Left ventricle myocardium superior (tissue), 1 donor: ENCODE results near the gene ARHGAP30. TPM values are rescaled to one million over a fixed set of nuclear protein-coding genes. Genes with fewer than 3 reads are reported as not detected.
"Not testable (repeated sequence)": the region's sequence is repeated elsewhere in the genome, so short reads cannot be mapped to it uniquely, and the experiment has no call there.

Experiments
- ATAC-seq: fragments of 200-7000 bp; cut with Tn5 transposase; one replicate; pipeline ENCODE4 v1.9.1; 2020; ENCODE audit warnings: mild to moderate bottlenecking, moderate library complexity
- DNase-seq: peaks from one replicate; pipeline ENCODE4 v3.0.0-alpha.2; 2020
- intact Hi-C: fragments of 100-400 bp; cut with micrococcal nuclease; formaldehyde crosslinking; loops from one replicate; pipeline ENCODE4 v1.11.0; 2022
- total RNA-seq: library from RNA; stranded (reverse); fragmentation: NEBNext Ultra II Directional; extraction: Animal tissue kit (Norgen Biotek cat#: 25700); gene quantifications from one replicate; pipeline ENCODE4 v1.2.1, GENCODE V29; 2021
- donor health status: DM: no; HTN: yes; CAD: no; lungs with severe emphysema.

Gene ARHGAP30
- total RNA-seq, 1 donor from 2014 or later: 3.7 TPM

DNA sequence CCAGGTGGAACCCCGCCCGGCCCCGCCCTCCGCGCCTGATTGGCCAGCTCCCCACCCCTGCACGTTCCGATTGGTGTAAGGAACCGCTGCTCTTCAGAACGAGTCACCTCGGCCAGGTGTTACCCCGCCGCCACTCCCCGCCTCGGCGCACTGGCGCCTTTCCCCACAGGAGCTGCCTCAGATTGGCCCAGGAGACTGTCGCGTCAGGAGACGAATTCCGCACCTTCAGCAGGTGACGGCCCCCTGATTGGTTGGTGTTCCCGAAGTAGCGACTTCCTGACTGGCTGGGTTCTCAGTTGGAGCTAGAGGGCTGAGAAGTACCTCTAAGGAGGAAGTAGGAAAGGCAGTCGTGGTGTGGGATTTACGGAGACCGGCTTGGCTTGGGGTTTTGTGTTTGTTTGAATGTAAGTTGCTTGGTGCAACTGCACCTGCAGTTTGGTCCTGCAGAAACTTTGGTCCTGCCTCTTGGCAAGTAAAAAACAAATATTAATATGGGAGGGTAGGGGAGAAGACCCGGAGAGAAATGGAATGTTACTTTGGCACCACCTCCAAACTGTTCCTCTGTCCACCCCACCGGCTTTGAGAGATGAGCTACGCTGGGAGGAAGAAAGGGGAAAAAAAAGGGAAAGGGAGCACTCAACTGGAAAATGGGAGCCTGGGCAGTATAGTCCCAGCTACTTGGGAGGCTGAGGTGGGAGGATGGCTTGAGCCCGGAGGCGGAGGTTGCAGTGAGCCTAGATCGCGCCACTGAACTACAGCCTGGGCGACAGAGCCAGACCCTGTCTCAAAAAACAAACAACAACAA, 48.3 kb downstream of the ARHGAP30 start:
- intact Hi-C loops: no loop called here
- peak; percentile 83 for DNase-seq

DNA sequence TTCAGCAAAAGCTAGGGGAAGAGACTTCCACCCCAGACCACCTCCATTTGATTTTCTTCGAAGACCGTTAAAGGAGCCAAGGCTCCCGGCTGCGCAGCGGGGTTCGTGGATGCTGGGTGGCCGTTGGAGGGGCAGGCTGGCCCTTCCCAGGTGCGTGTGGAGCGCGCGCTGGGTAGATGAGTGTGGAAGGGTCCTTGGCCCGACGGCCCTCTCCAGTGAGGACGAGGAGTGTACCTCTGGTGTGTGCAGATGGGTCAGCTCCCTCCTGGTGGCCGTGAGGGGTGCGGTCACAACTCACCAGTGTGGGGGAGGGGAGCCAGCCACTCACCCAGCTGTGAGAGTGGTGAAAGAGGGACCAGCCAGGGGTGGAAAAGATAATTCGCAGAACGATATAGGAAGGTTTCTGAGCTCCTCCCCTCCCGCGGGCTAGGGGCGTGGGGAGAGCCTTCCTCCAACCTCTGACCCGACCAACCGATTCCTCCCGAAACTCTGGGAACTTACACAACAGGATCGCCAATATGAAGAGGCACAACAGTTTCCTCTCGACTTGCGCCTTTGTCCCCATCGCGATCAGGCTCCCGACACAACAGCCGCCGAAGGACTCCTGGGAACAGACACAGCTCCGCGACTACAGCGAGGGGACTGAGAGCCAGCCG, 49.1 kb downstream of the ARHGAP30 start, which contains the start of gene F11R:
Gene F11R (minus strand): TSS at position 644 of the 656 bp plus-strand sequence. CDS start 79 bp downstream, at position 565.
- intact Hi-C loops: no loop called here
- ATAC-seq (peak; percentile 67), DNase-seq (peak; percentile 57)

More for the DNA sequence above, 48.3 kb downstream of the ARHGAP30 start:
- ATAC-seq: peak; percentile 94

DNA sequence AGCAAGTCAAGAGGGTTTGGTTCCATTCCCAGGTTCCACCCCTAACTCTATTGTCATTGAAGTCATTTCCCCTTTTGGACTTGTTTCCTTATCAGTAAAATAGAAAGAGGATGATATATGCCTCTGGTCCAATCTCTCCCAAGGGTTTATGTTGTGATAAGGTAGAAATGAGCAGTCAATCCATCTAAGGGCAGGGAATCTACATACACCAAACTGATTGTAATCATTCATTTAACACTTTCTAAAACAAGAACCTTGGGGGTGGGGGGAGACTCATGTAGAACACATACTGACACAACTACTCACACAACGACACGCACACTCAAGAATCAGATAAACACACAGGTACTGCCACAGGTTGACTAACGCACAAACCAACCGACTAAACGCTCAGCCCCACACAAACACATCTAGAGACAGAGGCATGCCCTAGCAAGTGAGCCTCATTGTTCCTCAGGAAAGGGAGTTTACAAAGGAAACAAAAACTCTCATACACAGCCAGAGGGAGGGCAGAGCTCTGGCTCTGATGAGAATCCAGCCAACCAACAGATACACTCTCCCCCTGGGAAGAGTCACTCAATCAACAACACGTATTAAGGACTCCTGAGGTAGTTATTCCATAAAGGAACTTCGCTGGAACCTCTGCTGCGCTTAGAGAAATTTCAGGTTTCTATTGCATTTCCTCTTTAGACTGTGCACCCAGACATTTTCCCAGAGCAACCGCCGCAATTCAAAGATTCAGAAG, 49.8 kb downstream of the ARHGAP30 start:
- intact Hi-C loops: no loop called here
- DNase-seq (no peak), ATAC-seq (peak; percentile 51)

DNA sequence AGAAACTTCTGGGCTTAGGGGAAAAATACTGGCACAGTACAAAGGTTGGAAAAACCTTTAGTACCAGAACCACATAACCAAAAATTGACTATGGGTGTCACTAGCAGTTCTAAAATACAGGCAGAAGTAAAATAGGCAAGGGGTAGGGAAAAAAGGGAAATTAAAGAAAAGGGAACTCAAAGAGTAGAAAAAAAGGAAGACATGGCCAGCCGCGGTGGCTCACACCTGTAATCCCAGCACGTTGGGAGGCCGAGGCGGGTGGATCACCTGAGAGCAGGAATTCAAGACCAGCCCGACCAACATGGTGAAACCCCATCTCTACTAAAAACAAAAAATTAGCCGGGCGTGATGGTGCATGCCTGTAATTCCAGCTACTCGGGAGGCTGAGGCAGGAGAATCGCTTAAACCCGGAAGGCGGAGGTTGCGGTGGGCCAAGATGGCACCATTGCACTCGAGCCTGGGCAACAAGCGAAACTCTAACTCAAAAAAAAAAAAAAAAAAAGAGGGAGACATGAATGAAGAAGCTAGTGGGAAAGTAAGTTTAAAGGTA, 50.5 kb downstream of the ARHGAP30 start:
- intact Hi-C loops, ATAC-seq, DNase-seq: not testable (repeated sequence)

DNA sequence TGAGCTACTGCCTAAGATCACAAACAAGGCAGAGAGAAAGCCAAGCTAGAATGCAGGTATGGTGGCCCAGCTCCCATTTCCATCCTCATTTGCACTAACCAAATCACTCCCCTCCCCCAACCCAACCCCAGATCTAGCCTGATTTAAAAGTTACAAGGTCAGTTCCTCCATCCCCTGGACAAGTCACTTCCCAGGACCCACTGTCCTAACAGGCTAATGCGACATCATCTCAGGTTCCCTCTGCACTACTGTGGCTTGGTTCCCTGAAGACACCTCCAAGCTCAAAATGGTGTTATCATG, 51.1 kb downstream of the ARHGAP30 start:
- ATAC-seq (no peak), DNase-seq (no peak)
- intact Hi-C loops: no loop called here

DNA sequence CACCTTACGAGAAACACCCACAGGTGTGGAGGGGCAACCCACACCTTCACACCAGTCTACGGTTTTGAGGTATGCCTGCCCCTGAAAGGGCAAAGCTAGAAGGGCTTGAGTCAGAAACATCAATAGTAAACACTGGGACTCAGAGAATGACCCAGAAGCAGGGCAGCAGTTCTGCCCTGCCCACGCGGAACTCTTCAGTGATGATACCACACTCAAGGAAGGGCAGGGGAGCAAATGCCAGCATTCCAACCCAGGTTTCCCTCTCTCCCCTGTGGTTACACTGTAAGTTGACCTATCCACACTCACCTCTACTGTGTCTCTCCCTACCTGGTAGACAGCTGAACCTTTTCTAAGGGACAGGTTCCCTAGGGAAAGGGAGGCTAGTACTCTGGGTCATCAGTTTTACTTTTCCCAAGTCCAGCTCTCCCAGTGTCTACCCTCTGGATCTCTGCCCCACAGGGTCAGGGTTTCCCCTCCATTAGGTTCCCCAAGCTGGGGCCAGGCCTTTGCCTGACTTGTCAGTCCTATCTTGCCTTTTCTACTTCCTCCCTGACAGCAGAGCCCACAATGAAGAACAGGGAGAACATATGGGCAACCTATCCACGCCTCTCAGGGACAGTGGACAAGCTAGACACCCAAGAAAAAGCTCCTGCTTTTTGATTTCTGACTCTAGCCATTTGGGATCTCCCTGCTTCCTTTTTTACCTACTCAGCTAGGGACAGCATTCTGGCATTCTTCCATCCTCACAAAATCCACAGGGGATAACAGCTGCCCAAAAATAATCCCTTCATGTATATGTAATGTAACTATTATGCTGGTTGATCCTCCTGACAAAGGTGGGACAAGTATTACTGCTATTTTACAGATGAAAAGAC, 51.7 kb downstream of the ARHGAP30 start:
- DNase-seq: no peak
- intact Hi-C loops: no loop called here
- no peak for ATAC-seq

DNA sequence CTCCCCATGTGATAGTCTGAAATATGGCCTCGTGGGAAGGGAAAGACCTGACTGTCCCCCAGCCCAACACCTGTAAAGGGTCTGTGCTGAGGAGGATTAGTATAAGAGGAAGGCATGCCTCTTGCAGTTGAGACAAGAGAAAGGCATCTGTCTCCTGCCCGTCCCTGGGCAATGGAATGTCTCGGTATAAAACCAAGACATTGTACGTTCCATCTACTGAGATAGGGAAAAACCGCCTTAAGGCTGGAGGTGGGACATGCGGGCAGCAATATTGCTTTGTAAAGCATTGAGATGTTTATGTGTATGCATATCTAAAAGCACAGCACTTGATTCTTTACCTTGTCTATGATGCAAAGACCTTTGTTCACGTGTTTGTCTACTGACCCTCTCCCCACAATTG, 52.5 kb downstream of the ARHGAP30 start:
- intact Hi-C loops, DNase-seq, ATAC-seq: not testable (repeated sequence)

DNA sequence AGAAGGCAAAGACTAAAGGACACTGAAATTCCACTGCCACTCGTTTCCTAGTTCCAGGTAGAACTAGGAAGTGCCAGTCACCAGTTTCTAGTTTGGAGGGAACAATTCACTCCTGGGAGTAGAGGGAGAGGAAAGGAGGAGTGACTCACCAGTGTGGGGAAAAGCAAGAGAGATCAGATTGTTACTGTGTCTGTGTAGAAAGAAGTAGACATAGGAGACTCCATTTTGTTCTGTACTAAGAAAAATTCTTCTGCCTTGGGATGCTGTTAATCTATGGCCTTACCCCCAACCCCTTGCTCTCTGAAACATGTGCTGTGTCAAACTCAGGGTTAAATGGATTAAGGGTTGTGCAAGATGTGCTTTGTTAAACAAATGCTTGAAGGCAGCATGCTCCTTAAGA, 53.0 kb downstream of the ARHGAP30 start:
- DNase-seq, ATAC-seq, intact Hi-C loops: not testable (repeated sequence)

DNA sequence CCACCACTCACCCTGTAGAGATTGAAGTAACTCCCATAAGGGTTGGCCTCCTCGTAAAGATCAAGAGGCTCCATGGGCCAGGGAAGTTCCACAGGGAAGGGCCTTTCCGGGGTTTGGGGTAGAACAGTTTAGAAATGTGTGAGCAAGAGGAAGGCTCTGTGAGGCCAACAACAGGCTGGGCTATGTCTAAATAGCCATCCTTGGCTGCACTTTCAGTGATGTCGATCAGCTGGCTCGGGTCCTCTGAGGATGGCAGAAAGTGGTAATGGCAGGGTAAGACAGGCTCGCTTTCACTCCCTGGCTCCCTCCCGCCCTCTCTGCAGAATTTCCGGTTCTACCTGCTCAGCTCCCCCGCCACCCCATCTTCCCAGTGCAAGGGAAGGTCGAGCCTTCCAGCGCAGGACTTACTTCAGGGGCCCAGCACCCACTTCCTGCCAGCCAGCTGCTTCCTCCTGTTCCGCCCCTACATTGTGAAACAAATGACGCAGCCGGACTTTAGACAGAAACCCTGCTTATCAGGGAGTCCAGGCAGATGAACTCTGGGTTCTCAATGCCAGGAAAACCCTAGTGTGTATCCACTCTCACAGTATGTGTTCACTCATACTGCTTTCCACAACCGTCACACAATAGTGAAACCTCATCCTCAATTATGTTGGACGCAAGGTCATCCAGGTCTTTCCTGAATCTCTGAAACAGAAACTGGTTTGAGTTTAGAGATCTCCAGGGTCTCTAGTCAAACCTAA, 56.0 kb downstream of the ARHGAP30 start:
- intact Hi-C loops: no loop called here
- ATAC-seq (peak; percentile 97), DNase-seq (peak; percentile 80)

DNA sequence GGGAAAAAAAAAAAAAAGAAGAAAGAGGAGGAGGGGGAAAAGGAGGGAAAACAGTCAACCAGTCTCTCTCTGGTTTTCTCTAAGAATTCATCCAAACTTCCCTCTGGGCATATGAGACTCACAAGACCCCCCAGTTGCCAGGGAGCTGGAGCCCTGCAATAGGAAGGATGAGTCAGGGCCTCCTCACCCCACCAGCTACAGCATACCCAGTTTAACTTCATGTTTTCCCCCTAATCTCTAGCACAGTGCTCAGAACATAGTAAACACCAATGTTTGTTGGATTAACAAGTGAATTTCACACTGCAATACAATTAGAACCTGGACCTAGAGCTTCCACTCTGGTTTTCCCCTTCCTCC, 56.6 kb downstream of the ARHGAP30 start:
- intact Hi-C loops: no loop called here
- DNase-seq: no peak
- ATAC-seq: peak; percentile 10

DNA sequence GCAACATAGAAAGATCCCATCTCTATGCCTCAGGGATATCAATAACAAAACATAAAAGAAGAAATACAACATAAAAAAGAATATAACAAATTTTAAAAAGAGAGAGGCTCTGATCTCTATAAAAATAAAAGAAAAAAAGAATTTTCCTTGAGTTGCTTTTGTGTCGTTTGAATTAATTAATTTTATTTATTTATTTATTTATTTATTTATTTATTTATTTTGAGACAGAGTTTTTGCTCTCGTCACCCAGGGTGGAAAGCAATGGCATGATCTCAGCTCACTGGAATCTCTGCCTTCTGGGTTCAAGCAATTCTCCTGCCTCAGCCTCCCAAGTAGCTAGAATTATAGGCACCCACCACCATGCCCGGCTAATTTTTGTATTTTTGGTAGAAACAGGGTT, 57.3 kb downstream of the ARHGAP30 start:
- ATAC-seq: no peak
- intact Hi-C loops: no loop called here
- no peak for DNase-seq

DNA sequence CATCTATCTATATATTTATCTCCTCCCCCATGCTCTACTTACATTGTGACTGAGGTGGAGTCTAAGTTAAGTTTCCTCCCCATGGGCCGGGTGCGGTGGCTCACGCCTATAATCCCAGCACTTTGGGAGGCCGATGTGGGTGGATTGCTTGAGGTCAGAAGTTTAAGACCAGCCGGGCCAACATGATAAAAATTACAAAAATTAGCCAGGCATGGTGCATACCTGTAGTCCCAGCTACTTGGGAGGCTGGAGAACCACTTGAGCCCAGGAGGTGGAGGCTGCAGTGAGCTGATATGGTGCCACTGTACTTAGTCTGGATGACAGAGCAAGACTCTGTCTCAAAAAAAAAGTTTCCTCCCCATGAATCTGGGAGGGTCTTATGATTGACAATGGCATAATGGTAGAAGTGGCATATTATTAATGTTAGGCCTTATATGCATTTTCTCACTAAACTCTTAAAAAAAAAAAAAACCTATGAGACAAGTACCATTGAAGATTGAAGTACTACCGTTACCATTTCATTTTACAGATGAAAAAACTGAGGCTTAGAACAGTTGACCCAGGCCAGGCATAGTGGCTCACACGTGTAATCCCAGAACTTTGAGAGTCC, 60.0 kb downstream of the ARHGAP30 start:
- intact Hi-C loops: no loop called here
- DNase-seq (no peak), ATAC-seq (no peak)

DNA sequence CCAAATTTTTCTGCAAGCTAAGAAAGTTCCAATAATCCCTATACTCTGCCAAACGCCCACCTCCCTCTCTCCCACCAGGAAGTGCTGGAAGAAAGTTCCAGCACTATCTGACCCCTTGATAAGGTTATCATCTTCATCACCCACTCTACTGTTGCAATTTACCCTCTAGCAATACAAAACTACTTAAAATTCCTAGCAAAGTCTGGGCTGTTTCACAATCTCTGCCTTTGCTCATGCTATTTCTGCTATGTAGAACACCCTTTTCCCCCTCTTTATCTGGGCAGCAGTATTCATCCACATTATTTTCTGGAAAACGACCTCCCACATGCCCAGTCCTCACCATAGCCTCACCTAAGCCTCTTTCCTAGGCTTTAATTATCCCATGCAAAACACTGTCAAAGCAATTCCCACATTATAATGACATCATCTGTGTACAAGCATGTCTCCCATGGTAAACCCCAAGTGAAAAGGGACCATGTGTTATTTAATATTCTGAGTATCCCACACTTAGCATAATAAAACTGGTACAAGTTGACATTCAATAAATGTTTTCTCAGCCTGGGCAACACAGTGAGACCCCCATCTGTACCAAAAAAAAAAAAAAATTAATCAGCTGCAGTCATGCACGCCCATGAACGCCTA, 60.7 kb downstream of the ARHGAP30 start:
- intact Hi-C loops: no loop called here

DNA sequence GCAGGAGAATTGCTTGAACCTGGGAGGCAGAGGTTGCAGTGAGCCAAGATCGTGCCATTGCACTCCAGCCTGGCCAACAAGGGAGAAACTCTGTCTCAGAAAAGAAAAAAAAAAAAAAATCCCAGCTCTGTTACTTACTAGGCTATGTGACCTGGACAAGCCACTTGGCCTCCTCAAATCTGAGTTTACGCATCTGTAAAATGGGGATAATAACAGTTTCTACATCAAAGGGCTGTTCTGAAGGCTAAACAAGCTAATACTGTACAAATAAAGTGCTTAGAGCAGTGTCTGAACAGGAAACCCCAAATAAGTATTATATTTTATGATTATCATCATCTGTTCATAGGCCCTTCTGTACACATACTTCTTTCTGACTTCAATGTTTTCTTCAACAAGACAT, 62.3 kb downstream of the ARHGAP30 start:
- ATAC-seq (no peak), DNase-seq (no peak)
- intact Hi-C loops: no loop called here

More for the DNA sequence above, 60.7 kb downstream of the ARHGAP30 start:
- DNase-seq (no peak), ATAC-seq (no peak)

DNA sequence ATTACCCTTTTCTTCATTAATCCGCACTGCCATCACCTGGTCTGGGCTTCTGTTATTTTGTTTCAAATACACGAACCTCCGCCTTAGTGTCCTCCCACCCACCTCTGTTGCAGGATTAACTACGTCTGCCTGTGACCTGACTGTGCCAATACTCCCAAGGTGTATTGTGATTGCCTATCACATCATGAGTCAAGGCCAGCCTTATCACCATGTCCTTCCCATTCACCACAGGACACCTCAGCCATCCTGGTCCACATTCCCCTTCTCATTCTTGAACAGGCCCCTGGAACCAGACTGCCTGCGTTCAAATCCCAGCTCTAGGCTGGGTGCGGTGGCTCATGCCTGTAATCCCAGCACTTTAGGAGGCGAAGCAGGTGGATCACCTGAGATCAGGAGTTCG, 63.1 kb downstream of the ARHGAP30 start:
- intact Hi-C loops: no loop called here
- ATAC-seq (no peak), DNase-seq (no peak)

DNA sequence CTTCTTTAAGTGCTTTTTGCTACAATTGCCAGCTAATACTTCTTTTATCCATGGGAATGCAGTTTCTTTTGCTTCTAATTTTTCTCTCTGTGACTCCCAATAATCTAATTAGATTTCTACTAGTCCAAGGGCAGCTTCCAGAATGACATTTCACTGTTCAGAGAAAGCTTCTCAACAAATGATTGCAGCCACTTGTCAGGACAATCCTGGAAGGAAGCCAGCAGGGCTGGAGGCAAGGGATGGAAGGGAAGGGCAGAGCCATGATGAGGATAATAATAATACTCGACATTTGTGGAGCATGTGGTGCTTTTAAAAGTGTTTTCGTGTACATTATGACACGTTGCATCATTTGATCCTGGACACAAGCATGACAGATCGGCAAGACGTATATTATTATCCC, 68.2 kb downstream of the ARHGAP30 start:
- peak; percentile 40 for ATAC-seq
- intact Hi-C loops: no loop called here

DNA sequence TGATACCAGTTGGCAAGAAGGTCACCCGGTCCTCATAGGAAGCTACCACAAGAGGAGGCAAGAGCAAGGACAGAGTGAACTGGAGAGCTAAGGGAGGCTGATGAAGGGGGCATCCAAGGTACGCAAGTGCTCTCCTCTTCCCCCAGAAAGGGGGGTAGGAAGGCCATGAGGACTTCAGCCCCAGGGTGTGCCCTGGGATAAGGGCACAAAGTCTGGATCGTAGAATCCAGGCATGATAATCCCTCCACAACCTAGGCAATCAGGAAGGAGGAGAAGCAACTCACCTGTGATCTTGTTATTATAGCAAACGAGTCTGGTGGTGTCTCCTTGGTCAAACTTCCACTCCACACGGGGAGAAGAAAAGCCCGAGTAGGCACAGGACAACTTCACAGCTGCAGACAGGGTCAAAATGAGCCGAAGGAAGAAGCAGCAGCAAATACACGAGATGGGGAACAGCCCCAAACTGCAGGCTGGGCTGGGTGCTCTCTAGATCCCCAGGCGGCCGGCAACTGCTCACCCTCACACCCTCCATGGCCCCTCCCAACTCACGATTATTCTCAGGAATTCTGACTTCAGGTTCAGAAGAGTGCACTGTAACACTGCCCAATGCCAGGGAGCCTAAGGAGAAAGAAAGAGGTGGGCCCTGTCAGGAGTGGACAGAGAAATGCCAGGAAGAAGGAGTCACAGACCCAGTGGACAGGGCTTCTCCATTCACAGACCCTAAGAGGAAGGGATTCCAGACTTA, 68.8 kb downstream of the ARHGAP30 start:
- DNase-seq (no peak), ATAC-seq (no peak)
- intact Hi-C loops: no loop called here

More for the DNA sequence above, 68.2 kb downstream of the ARHGAP30 start:
- peak; percentile 49 for DNase-seq
